Mesenchymal stem cell (in vitro differentiated cells and primary cell): ENCODE data around the gene LMTK2.
A peak's percentile ranks its signal among the peaks of the same experiment; 100 is the strongest.

Source experiments
- DNase-seq: peaks from one replicate; pipeline ENCODE4 v3.0.0-alpha.2; 2013
- H2AFZ ChIP-seq: one replicate; pipeline ENCODE4 v1.6.1; 2013; ENCODE audit warnings: low read depth, mild to moderate bottlenecking, control low read depth, inconsistent platforms, low read length, moderate library complexity
- H2AK5ac ChIP-seq: 2 replicates; pipeline ENCODE4 v1.6.1; 2013; ENCODE audit warnings: low read length, moderate library complexity, mild to moderate bottlenecking, inconsistent platforms; ENCODE audit not compliant: severe bottlenecking
- H2BK120ac ChIP-seq: one replicate; pipeline ENCODE4 v1.6.1; 2013; ENCODE audit warnings: low read depth, mild to moderate bottlenecking, inconsistent platforms, low read length, moderate library complexity
- H2BK12ac ChIP-seq, 2 experiments: one replicate each; pipeline ENCODE4 v1.6.1; 2013; ENCODE audit warnings: inconsistent platforms in 2 of 2, low read length in 2 of 2, mild to moderate bottlenecking in 2 of 2, moderate library complexity in 2 of 2, control low read depth in 1 of 2
- H2BK15ac ChIP-seq: one replicate; pipeline ENCODE4 v1.6.1; 2013; ENCODE audit warnings: mild to moderate bottlenecking, low read depth, inconsistent platforms; ENCODE audit not compliant: poor library complexity, severe bottlenecking
- H2BK5ac ChIP-seq: 2 replicates; pipeline ENCODE4 v1.6.1; 2013; ENCODE audit warnings: low read depth, mild to moderate bottlenecking, low read length, control low read depth, inconsistent platforms; ENCODE audit not compliant: poor library complexity, severe bottlenecking
- H3K14ac ChIP-seq, 2 experiments: one replicate each; pipeline ENCODE4 v1.6.1; 2013; ENCODE audit warnings: inconsistent platforms in 2 of 2, low read length in 2 of 2, control low read depth in 1 of 2, mild to moderate bottlenecking in 1 of 2, moderate library complexity in 1 of 2
- H3K18ac ChIP-seq, 2 experiments: one replicate each; pipeline ENCODE4 v1.6.1; 2013; ENCODE audit warnings: inconsistent platforms in 2 of 2, low read length in 2 of 2, control low read depth in 1 of 2, low read depth in 1 of 2, mild to moderate bottlenecking in 1 of 2
- H3K23ac ChIP-seq, 2 experiments: one replicate each; pipeline ENCODE4 v1.6.1; 2013; ENCODE audit warnings: inconsistent platforms in 2 of 2, low read length in 2 of 2, mild to moderate bottlenecking in 2 of 2, moderate library complexity in 2 of 2, control low read depth in 1 of 2
- H3K27ac ChIP-seq: 2 replicates; pipeline ENCODE4 v1.5.1; 2013; ENCODE audit warnings: mild to moderate bottlenecking, moderate library complexity, low read length, control low read depth, inconsistent platforms; ENCODE audit not compliant: poor library complexity, severe bottlenecking
- H3K27me3 ChIP-seq, 2 experiments: 2 replicates each; pipeline versions ENCODE4 v1.6.1 to v1.7.0; 2013; ENCODE audit warnings: low read length in 2 of 2, mild to moderate bottlenecking in 2 of 2, moderate library complexity in 2 of 2, control low read depth in 1 of 2, inconsistent platforms in 1 of 2; ENCODE audit not compliant: control insufficient read depth in 1 of 2, insufficient read depth in 1 of 2
- H3K36me3 ChIP-seq, 2 experiments: 2 replicates each; pipeline versions ENCODE4 v1.6.1 to v1.7.0; 2013; ENCODE audit warnings: low read length in 2 of 2, control low read depth in 1 of 2, inconsistent platforms in 1 of 2, low read depth in 1 of 2, mild to moderate bottlenecking in 1 of 2; ENCODE audit not compliant: insufficient read depth in 2 of 2, control insufficient read depth in 1 of 2
- H3K4ac ChIP-seq, 2 experiments: one replicate each; pipeline ENCODE4 v1.6.1; 2013; ENCODE audit warnings: inconsistent platforms in 2 of 2, low read length in 2 of 2, mild to moderate bottlenecking in 2 of 2, moderate library complexity in 2 of 2, control low read depth in 1 of 2, low read depth in 1 of 2
- H3K4me1 ChIP-seq: 2 replicates; pipeline ENCODE4 v1.6.1; 2013; ENCODE audit warnings: low read depth, low read length, control low read depth; ENCODE audit not compliant: control insufficient read depth, insufficient read depth
- H3K4me2 ChIP-seq: 2 replicates; pipeline ENCODE4 v1.6.1; 2013; ENCODE audit warnings: low read length, mild to moderate bottlenecking, inconsistent platforms; ENCODE audit not compliant: poor library complexity, severe bottlenecking
- H3K4me3 ChIP-seq, 2 experiments: 2 replicates each; pipeline versions ENCODE4 v1.5.1 to v1.7.0; 2013; ENCODE audit warnings: low read length in 2 of 2, mild to moderate bottlenecking in 2 of 2, control low read depth in 1 of 2, low read depth in 1 of 2; ENCODE audit not compliant: insufficient read depth in 1 of 2
- H3K79me1 ChIP-seq: replicated peaks from 2 replicates; pipeline ENCODE4 v1.6.1; 2013; ENCODE audit warnings: mild to moderate bottlenecking, control low read depth, low read length, inconsistent platforms; ENCODE audit not compliant: poor library complexity, severe bottlenecking
- H3K9ac ChIP-seq: 2 replicates; pipeline ENCODE4 v1.7.0; 2013; ENCODE audit warnings: mild to moderate bottlenecking, low read length, moderate library complexity
- H3K9me3 ChIP-seq: 2 replicates; pipeline ENCODE4 v1.7.0; 2013; ENCODE audit warnings: mild to moderate bottlenecking, low read length; ENCODE audit not compliant: control insufficient read depth
- H4K8ac ChIP-seq: one replicate; pipeline ENCODE4 v1.6.1; 2013; ENCODE audit warnings: inconsistent platforms, mild to moderate bottlenecking, low read length, moderate library complexity
- H4K91ac ChIP-seq: one replicate; pipeline ENCODE4 v1.6.1; 2013; ENCODE audit warnings: mild to moderate bottlenecking, low read length, inconsistent platforms
- WGBS: methylation state at CpG from one replicate; pipeline ENCODE4 v1.1.7; 2013; ENCODE audit warnings: mixed read lengths; 5-methylcytosine and 5-hydroxymethylcytosine counted together

Gene LMTK2

DNA sequence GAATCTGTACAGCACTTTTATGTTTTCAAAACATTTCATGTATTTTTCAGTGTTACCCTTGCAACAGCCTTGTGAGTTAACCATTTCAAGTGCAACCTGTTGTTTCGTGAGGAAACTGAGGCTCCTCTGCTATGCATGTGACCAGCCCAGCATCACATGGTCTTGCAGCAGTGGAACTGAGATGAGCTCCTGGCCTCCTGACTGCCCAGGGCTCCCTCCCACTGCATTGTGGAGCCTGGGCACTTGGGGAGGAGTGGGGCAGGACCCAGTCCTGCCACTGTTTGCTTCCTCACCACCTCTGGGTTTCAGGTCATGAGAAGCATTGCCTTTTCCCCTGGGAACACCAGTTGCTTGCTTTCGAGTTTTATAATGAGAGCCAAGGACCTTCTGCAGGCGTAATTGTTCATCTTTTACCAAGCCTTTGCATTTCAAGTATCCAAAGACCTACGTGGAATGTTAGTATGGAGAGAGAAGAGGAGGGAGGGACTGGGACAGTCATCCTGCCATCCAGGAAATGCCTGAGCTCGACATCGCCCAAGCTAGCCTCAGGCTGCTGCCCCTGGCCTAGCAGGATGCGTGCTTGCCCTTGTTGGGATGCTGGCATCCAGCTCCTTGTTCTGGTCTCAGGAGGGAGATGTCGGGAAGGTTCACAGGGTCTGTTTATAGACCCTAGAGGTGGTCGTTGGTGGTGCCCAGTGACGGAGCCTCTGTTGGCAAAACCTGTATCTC is 72.3 kb downstream of the LMTK2 start:
- Histone ChIP-seq H3K18ac (no peak overlapping the region), H3K9me3 (no peaks in the 10 kb centered on the region), H3K36me3 (peaks cover 17 to 23% of the 10 kb centered on the region in 2 experiments), H3K27ac (no peak overlapping the region), H3K23ac (no peak overlapping the region), H3K4me2 (no peak overlapping the region), H3K4me3 (no peak overlapping the region), H2BK120ac (no peak overlapping the region), H2AK5ac (no peak overlapping the region), H3K9ac (no peak overlapping the region), H3K79me1 (peaks cover 7% of the 10 kb centered on the region), H2BK12ac (no peak overlapping the region), H3K4me1 (no peaks in the 10 kb centered on the region), H4K91ac (no peak overlapping the region), H3K4ac (no peak overlapping the region), H2BK15ac (no peak overlapping the region), H3K27me3 (no peaks in the 10 kb centered on the region), H2BK5ac (no peak overlapping the region), H4K8ac (no peak overlapping the region), H3K14ac (no peak overlapping the region), H2AFZ (no peak overlapping the region)
- 90% methylated on average over 10 of the region's 10 CpGs for WGBS
- no peak for DNase-seq

DNA sequence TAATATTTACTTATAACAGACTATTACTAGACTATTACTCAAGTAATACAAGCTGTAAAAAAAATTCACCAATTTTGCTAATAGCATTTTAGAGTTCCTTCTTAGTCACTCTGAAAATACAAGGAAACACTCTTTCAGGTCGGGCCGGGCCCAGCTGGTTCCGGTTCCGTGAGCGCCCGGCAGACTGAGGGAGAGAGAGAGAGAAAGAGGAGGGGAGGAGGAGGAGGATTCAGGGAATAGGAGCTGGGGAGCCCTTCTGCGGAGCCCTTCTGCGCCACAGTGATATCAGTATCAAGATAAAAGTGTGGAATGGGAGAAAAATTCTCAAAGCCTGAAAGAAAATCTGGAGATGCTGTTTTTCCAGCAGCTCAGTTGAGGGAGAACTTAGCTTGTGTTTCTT is 74.1 kb downstream of the LMTK2 start:
- Histone ChIP-seq H3K9me3 (no peaks in the 10 kb centered on the region), H3K23ac (no peak overlapping the region), H3K18ac (no peak overlapping the region), H3K9ac (no peak overlapping the region), H2AFZ (no peak overlapping the region), H2BK120ac (no peak overlapping the region), H3K14ac (no peak overlapping the region), H3K79me1 (peaks cover 5% of the 10 kb centered on the region), H4K91ac (no peak overlapping the region), H3K4me2 (no peak overlapping the region), H3K4ac (no peak overlapping the region), H4K8ac (no peak overlapping the region), H3K27me3 (no peaks in the 10 kb centered on the region), H2BK15ac (no peak overlapping the region), H3K27ac (no peak overlapping the region), H3K4me1 (no peaks in the 10 kb centered on the region), H2AK5ac (no peak overlapping the region), H3K36me3 (peaks cover 10% of the 10 kb centered on the region in 2 experiments), H2BK12ac (no peak overlapping the region), H3K4me3 (no peak overlapping the region), H2BK5ac (no peak overlapping the region)
- WGBS, result 96% methylated on average over 8 of the region's 8 CpGs
- DNase-seq, result no peak

DNA sequence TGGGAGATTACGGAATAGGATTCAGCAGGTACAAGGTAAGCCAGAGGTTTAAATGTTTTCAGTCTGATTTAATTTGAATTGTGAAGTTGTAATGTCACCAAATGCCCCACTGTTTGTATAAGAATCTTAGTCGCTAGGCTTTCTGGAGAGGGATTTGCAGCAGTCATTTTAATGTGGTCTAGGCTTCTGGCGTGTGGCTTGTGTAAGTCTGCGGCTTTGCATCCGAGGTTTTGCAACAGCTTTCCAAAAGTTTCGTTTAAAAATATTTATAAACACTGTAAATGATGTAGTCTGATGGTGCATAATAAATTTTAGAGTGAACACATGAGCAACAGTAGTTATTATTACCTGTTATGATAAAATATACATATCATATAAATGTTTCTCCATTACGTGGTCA is 78.4 kb downstream of the LMTK2 start:
- Histone ChIP-seq H3K4ac (no peak overlapping the region), H3K14ac (no peak overlapping the region)
- peak; percentile 4 for DNase-seq

DNA sequence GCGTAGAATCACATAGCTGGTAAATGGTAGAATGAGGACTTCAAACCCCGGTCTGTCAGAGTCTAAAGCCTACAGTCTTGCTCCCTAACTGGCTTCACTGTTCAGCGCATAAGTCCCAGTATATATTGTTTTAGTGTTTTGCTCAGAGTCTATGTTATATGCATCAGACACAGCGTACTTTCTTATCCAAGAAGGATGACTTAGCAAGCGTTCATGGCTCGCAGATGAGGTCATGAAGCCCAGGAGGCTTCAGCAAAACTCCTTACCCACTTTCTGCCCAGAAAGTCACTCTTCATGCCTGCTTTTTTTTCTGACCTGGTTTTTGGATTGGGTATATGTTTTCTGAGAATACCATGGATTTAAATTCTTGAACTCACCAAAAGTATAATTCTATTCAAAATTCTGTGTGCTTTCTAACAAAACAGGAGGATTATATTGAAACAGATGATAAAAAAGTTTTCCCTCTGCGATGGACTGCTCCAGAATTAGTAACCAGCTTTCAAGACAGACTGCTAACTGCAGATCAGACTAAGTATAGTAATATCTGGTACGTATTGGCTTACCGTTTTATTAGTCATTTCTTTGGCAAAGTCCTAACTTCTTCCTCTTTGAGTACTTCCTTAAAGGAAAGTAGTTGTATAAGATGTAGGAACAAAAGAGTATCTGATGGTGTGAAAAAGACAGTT is 79.9 kb downstream of the LMTK2 start:
- Histone ChIP-seq H3K27ac (no peak overlapping the region), H2BK120ac (no peak overlapping the region), H3K9ac (peak overlapping the region; percentile 86), H3K27me3 (no peaks in the 10 kb centered on the region), H3K4me2 (no peak overlapping the region), H2AFZ (no peak overlapping the region), H4K8ac (no peak overlapping the region), H2AK5ac (no peak overlapping the region), H3K4me1 (no peaks in the 10 kb centered on the region), H3K14ac (no peak overlapping the region), H2BK12ac (no peak overlapping the region), H3K79me1 (peaks cover 3% of the 10 kb centered on the region), H3K9me3 (no peaks in the 10 kb centered on the region), H3K4ac (no peak overlapping the region), H2BK15ac (no peak overlapping the region), H3K36me3 (peaks cover 8 to 15% of the 10 kb centered on the region in 2 experiments), H3K18ac (no peak overlapping the region), H2BK5ac (no peak overlapping the region), H3K4me3 (peak overlapping the region in 1 of 2 experiments; percentile 64), H3K23ac (no peak overlapping the region), H4K91ac (no peak overlapping the region)
- WGBS, result 78% methylated on average over 5 of the region's 9 CpGs
- no peak for DNase-seq

More for the DNA sequence above, 78.4 kb downstream of the LMTK2 start:
- no peak overlapping the region for H3K23ac ChIP-seq
- peaks cover 6% of the 10 kb centered on the region for H3K79me1 ChIP-seq
- no peaks in the 10 kb centered on the region for H3K27me3 ChIP-seq
- no peaks in the 10 kb centered on the region for H3K9me3 ChIP-seq
- peaks cover 5 to 9% of the 10 kb centered on the region in 2 experiments for H3K36me3 ChIP-seq
- 93% methylated on average over 5 of the region's 7 CpGs for WGBS
- no peak overlapping the region for H2AK5ac ChIP-seq
- H2BK120ac ChIP-seq, result no peak overlapping the region
- H3K18ac ChIP-seq, result no peak overlapping the region
- no peak overlapping the region for H3K4me2 ChIP-seq
- no peak overlapping the region for H4K91ac ChIP-seq
- H2BK15ac ChIP-seq, result no peak overlapping the region
- no peak overlapping the region for H4K8ac ChIP-seq
- no peak overlapping the region for H3K27ac ChIP-seq
- H2AFZ ChIP-seq, result no peak overlapping the region
- H3K4me3 ChIP-seq, result no peak overlapping the region
- no peak overlapping the region for H2BK12ac ChIP-seq
- no peaks in the 10 kb centered on the region for H3K4me1 ChIP-seq
- H3K9ac ChIP-seq, result peak overlapping the region; percentile 86
- no peak overlapping the region for H2BK5ac ChIP-seq
